Astrocyte (in vitro differentiated cells and primary cell): Measurements from ENCODE around the gene EIF2D. TPM values are rescaled to one million over a fixed set of nuclear protein-coding genes. Genes with fewer than 3 reads are reported as not detected.

Experiments used
- DNase-seq: peaks from one replicate; pipeline ENCODE4 v3.0.0-alpha.2; 2010; ENCODE audit warnings: low read depth
- FAIRE-seq: peaks from 2 replicates; lab custom pipeline; 2011; peaks lifted over from hg19 to GRCh38; lab: Jason Lieb, UNC
- H2AFZ ChIP-seq: 2 replicates; pipeline ENCODE4 v1.6.0; 2012; ENCODE audit warnings: low read depth, low read length, inconsistent platforms
- H3K27ac ChIP-seq: 2 replicates; pipeline ENCODE4 v1.5.1; 2011; ENCODE audit warnings: low read depth, low read length, inconsistent platforms
- H3K27me3 ChIP-seq: 2 replicates; pipeline ENCODE4 v1.6.0; 2011; ENCODE audit warnings: low read length, inconsistent platforms; ENCODE audit not compliant: insufficient read depth
- H3K36me3 ChIP-seq: 2 replicates; pipeline ENCODE4 v1.5.1; 2011; ENCODE audit warnings: low read length, inconsistent platforms; ENCODE audit not compliant: insufficient read depth
- H3K4me1 ChIP-seq: 2 replicates; pipeline ENCODE4 v1.5.1; 2011; ENCODE audit warnings: low read length, inconsistent platforms; ENCODE audit not compliant: insufficient read depth
- H3K4me2 ChIP-seq: 2 replicates; pipeline ENCODE4 v1.6.0; 2012; ENCODE audit warnings: low read length, inconsistent platforms
- H3K4me3 ChIP-seq: 2 replicates; pipeline ENCODE4 v1.5.1; 2011; ENCODE audit warnings: low read depth, mild to moderate bottlenecking, low read length, inconsistent platforms; ENCODE audit not compliant: insufficient read depth
- H3K79me2 ChIP-seq: 2 replicates; pipeline ENCODE4 v1.6.0; 2012; ENCODE audit warnings: mild to moderate bottlenecking, low read length, inconsistent platforms; ENCODE audit not compliant: insufficient read depth
- H3K9ac ChIP-seq: 2 replicates; pipeline ENCODE4 v1.6.0; 2012; ENCODE audit warnings: mild to moderate bottlenecking, low read length, inconsistent platforms
- H3K9me3 ChIP-seq: 2 replicates; pipeline ENCODE4 v1.5.1; 2012; ENCODE audit warnings: low read depth, mild to moderate bottlenecking, low read length, inconsistent platforms; ENCODE audit not compliant: insufficient read depth
- H4K20me1 ChIP-seq: 2 replicates; pipeline ENCODE4 v1.6.0; 2012; ENCODE audit warnings: low read length, inconsistent platforms; ENCODE audit not compliant: insufficient read depth
- H3K27ac Mint-ChIP-seq: one replicate; pipeline ENCODE4 v1.8.0; 2021; ENCODE audit warnings: mild to moderate bottlenecking, mixed read lengths; ENCODE audit not compliant: unreplicated experiment
- H3K27me3 Mint-ChIP-seq: one replicate; pipeline ENCODE4 v1.8.0; 2021; ENCODE audit warnings: low read depth, mixed read lengths; ENCODE audit not compliant: unreplicated experiment
- H3K36me3 Mint-ChIP-seq: one replicate; pipeline ENCODE4 v1.8.0; 2021; ENCODE audit warnings: low read depth, mixed read lengths; ENCODE audit not compliant: unreplicated experiment
- H3K4me1 Mint-ChIP-seq: one replicate; pipeline ENCODE4 v1.8.0; 2021; ENCODE audit warnings: low read depth, mixed read lengths; ENCODE audit not compliant: unreplicated experiment
- H3K4me3 Mint-ChIP-seq: one replicate; pipeline ENCODE4 v1.8.0; 2021; ENCODE audit warnings: mild to moderate bottlenecking, moderate library complexity, mixed read lengths; ENCODE audit not compliant: unreplicated experiment
- H3K9me3 Mint-ChIP-seq: one replicate; pipeline ENCODE4 v1.8.0; 2021; ENCODE audit warnings: mild to moderate bottlenecking, mixed read lengths; ENCODE audit not compliant: unreplicated experiment
- EZH2 ChIP-seq: IDR thresholded peaks from 2 replicates; pipeline ENCODE4 v1.6.1; 2012; ENCODE audit warnings: mild to moderate bottlenecking, low read length, inconsistent platforms; ENCODE audit not compliant: insufficient read depth
- total RNA-seq: library from RNA; stranded (reverse); gene quantifications from 2 replicates; pipeline ENCODE4 v1.2.1, GENCODE V29; 2021
- TF ChIP-seq, protein P1 (sequence below): IDR thresholded peaks from 2 replicates; pipeline ENCODE4 v1.5.1; 2011; ENCODE audit warnings: low read depth, mild to moderate bottlenecking, inconsistent platforms, low read length, moderate library complexity; ENCODE audit not compliant: insufficient read depth

The EIF2D gene
- total RNA-seq, 1 donor from 2014 or later: 27.3 TPM

DNA sequence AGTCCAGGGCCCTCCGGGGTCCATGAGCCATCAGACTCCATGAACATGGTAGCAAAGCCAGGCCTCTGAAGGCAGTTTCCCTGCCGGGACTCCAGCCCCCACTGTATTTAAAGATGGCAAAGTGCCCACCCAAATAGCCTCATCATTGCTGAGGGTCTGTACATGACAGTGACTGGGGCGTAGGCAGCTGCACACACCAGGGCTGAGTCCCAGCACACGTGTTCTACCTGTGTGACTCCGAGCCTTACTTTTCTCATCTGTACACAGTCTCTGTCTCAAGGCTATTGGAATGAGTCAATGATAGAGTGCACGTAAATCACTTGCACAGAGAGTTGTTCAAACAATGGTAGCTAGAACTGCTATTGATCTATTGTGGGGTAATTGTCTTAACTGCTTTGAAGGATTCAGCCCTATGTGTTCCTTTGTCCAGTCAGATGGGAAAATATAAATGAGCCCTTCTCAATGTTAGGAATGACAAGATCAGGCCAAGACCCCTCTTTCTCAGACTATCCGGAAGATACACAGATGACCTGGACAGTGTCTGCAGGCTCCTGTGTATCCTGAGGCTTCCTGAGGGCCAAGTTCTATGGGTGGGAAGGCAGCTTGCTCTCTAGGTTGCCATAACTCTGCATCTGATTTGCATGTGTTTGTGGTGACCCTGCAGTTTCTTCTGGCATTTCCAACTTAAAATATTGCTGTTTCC is 56.1 kb downstream of the EIF2D start:
- no peak for FAIRE-seq
- Histone ChIP-seq H3K4me2 (peak overlapping the region; percentile 91), H3K4me1 (peaks cover 4% of the 10 kb centered on the region), H3K27me3 (peaks cover 6% of the 10 kb centered on the region), H3K36me3 (no peaks in the 10 kb centered on the region), H3K9me3 (no peaks in the 10 kb centered on the region), H3K9ac (no peak overlapping the region), H3K4me3 (no peak overlapping the region), H2AFZ (no peak overlapping the region), H3K79me2 (no peaks in the 10 kb centered on the region), H4K20me1 (peaks cover 5% of the 10 kb centered on the region), H3K27ac (no peak overlapping the region)
- no peak for TF ChIP-seq EZH2
- TF ChIP-seq, protein P1, sequence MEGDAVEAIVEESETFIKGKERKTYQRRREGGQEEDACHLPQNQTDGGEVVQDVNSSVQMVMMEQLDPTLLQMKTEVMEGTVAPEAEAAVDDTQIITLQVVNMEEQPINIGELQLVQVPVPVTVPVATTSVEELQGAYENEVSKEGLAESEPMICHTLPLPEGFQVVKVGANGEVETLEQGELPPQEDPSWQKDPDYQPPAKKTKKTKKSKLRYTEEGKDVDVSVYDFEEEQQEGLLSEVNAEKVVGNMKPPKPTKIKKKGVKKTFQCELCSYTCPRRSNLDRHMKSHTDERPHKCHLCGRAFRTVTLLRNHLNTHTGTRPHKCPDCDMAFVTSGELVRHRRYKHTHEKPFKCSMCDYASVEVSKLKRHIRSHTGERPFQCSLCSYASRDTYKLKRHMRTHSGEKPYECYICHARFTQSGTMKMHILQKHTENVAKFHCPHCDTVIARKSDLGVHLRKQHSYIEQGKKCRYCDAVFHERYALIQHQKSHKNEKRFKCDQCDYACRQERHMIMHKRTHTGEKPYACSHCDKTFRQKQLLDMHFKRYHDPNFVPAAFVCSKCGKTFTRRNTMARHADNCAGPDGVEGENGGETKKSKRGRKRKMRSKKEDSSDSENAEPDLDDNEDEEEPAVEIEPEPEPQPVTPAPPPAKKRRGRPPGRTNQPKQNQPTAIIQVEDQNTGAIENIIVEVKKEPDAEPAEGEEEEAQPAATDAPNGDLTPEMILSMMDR: no peak
- Mint-ChIP-seq H3K4me1 (peaks cover 18% of the 10 kb centered on the region), H3K36me3 (no peaks in the 10 kb centered on the region), H3K9me3 (no peaks in the 10 kb centered on the region), H3K4me3 (peak overlapping the region; percentile 43), H3K27ac (no peak overlapping the region), H3K27me3 (peaks cover 34% of the 10 kb centered on the region)
- no peak for DNase-seq

GRCh38 chr1:206555473-206555935 is 56.8 kb downstream of the EIF2D start:
- H3K36me3 Mint-ChIP-seq: no peaks in the 10 kb centered on the region

More at GRCh38 chr1:206555473-206555935, 56.8 kb downstream of the EIF2D start:
- FAIRE-seq: no peak
- H3K27me3 ChIP-seq: peaks cover 6% of the 10 kb centered on the region
- no peaks in the 10 kb centered on the region for H3K9me3 ChIP-seq
- TF ChIP-seq, protein P1: no peak
- TF ChIP-seq EZH2: no peak
- Mint-ChIP-seq H3K4me1 (peaks cover 16% of the 10 kb centered on the region), H3K9me3 (no peaks in the 10 kb centered on the region), H3K4me3 (no peak overlapping the region), H3K27me3 (peaks cover 40% of the 10 kb centered on the region), H3K27ac (no peak overlapping the region)
- H3K79me2 ChIP-seq: no peaks in the 10 kb centered on the region
- peaks cover 4% of the 10 kb centered on the region for H3K4me1 ChIP-seq
- no peak overlapping the region for H3K27ac ChIP-seq
- no peak for DNase-seq
- no peaks in the 10 kb centered on the region for H3K36me3 ChIP-seq
- no peak overlapping the region for H3K4me2 ChIP-seq
- no peak overlapping the region for H3K4me3 ChIP-seq
- H2AFZ ChIP-seq: no peak overlapping the region
- H4K20me1 ChIP-seq: peaks cover 5% of the 10 kb centered on the region
- H3K9ac ChIP-seq: no peak overlapping the region
